ENCODE data around the gene MEGF11. TPM values are rescaled to one million over a fixed set of nuclear protein-coding genes. Genes with fewer than 3 reads are reported as not detected.

The MEGF11 gene
- total RNA-seq, 1 experiment from 2014 or later: 2.3 TPM

- Histone ChIP-seq H3K4me1 (ENCODE audit: control insufficient read depth in 1 of 2, insufficient read depth in 2 of 2, low read length in 2 of 2) (peaks cover 18 to 34% of the 10 kb centered on the region in 2 experiments), H3K9ac (ENCODE audit: low read length) (no peak overlapping the region), H2AFZ (ENCODE audit: low read depth, low read length, poor library complexity, severe bottlenecking) (no peak overlapping the region), H3K27ac (ENCODE audit: low read depth, low read length) (no peak overlapping the region), H3K79me2 (ENCODE audit: insufficient read depth, low read length) (no peaks in the 10 kb centered on the region; the same call in 1 of the 2 replicates), H3K9me3 (ENCODE audit: control insufficient read depth in 1 of 2, insufficient read depth in 1 of 2, low read depth in 1 of 2, low read length in 2 of 2) (no peaks in the 10 kb centered on the region), H3K4me3 (replicated peaks in 1 of 2; ENCODE audit: low read depth in 1 of 2, low read length in 2 of 2) (no peak overlapping the region), H3K36me3 (ENCODE audit: control insufficient read depth in 1 of 2, insufficient read depth in 2 of 2, low read length in 2 of 2) (peaks cover 19 to 25% of the 10 kb centered on the region in 2 experiments), H3K4me2 (ENCODE audit: low read length) (no peak overlapping the region), H4K20me1 (ENCODE audit: insufficient read depth) (no peaks in the 10 kb centered on the region), H3K9me2 (ENCODE audit: insufficient read depth) (no peaks in the 10 kb centered on the region), H3K27me3 (ENCODE audit: insufficient read depth, low read length) (no peaks in the 10 kb centered on the region)
- ChIA-PET CTCF (no interaction called here), POLR2A (no interaction called here), RAD21 (ENCODE audit: low non-redundant PET in 1 of 2, low total read pairs in 2 of 2, uncharacterized antibody in 2 of 2, unreplicated experiment in 2 of 2) (no interaction called here)
- no peak for DNase-seq (ENCODE audit: low read depth, low spot score)
- no TSS peak for BruUV-seq (replicated peaks)
- TF ChIP-seq SRF (IDR thresholded peaks at IDR 0.05; ENCODE audit: low read depth) (no peak), TCF7L2 (IDR thresholded peaks at IDR 0.05; ENCODE audit: borderline replicate concordance, extremely low read depth, insufficient read depth, insufficient read length) (no peak), ZBTB33 (IDR thresholded peaks at IDR 0.05; ENCODE audit: extremely low read depth, insufficient replicate concordance, low read length) (no peak), ZFX (IDR thresholded peaks at IDR 0.05) (no peak), MAX (IDR thresholded peaks at IDR 0.05) (no peak), CEBPB (IDR thresholded peaks at IDR 0.05; ENCODE audit: low read depth) (no peak), EZH2 (IDR thresholded peaks at IDR 0.05) (no peak), RAD21 (IDR thresholded peaks at IDR 0.05; ENCODE audit: low read depth) (no peak), REST (IDR thresholded peaks at IDR 0.05; ENCODE audit: low read depth) (no peak), YY1 (IDR thresholded peaks at IDR 0.05; ENCODE audit: extremely low read depth, insufficient replicate concordance, low read depth, low read length) (no peak), SIN3A (IDR thresholded peaks at IDR 0.05; ENCODE audit: low read depth) (no peak), CTCF (IDR thresholded peaks at IDR 0.05 in 2 of 3, conservative IDR thresholded peaks at IDR 0.05 in 1 of 3; ENCODE audit: borderline replicate concordance in 1 of 3, insufficient read depth in 1 of 3, low read depth in 2 of 3, low read length in 2 of 3) (no peak), CBX3 (IDR thresholded peaks at IDR 0.05; ENCODE audit: low read depth) (no peak), EGR1 (IDR thresholded peaks at IDR 0.05; ENCODE audit: low read depth) (no peak), POLR2A (IDR thresholded peaks at IDR 0.05; ENCODE audit: borderline replicate concordance, extremely low read depth, insufficient read depth, insufficient read length) (no peak)
- intact Hi-C loops (cut with micrococcal nuclease): loop anchor here (5.0 kb wide), 1 partner anchor 288 kb away; the partner anchor contains the start of gene INTS14
- ATAC-seq: no peak
These were observed 353.1 kb downstream of the MEGF11 start for GRCh38 chr15:65900488-65900887.
